Dermis blood vessel endothelial cell (primary cell): ENCODE measurements around the gene MORC1. TPM values are rescaled to one million over a fixed set of nuclear protein-coding genes. Genes with fewer than 3 reads are reported as not detected.
"Not testable (repeated sequence)": the region's sequence is repeated elsewhere in the genome, so short reads cannot be mapped to it uniquely, and the experiment has no call there.

Experiments
- DNase-seq: peaks from one replicate; pipeline ENCODE4 v3.0.0; 2010
- total RNA-seq: library from RNA; depleted of rRNA; stranded (reverse); fragments of >200 nt; gene quantifications from 2 replicates; pipeline ENCODE4 v1.2.3, GENCODE V29; 2014

MORC1 gene
- total RNA-seq, 1 donor from 2014 or later = not detected

DNA sequence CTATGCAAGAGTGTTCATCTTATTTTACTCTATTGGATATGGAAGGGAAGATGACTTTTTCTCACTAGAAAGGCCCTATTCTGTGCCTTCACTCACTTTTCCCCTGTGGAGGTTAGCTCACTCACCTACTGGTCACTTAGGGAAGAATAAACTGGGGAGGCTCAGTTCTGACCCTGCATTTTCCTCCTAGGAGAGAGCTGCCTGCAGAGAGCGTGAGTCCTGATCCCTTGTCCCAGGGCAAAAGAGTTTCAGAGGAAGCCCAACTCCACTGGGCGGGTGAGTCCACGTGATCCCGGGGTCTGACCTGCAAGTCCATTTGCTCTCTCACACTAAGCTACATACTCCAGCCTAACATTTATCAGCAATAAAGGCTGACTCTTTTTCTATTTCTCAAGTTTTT lies 8.4 kb downstream of the MORC1 start:
- no peak for DNase-seq

DNA sequence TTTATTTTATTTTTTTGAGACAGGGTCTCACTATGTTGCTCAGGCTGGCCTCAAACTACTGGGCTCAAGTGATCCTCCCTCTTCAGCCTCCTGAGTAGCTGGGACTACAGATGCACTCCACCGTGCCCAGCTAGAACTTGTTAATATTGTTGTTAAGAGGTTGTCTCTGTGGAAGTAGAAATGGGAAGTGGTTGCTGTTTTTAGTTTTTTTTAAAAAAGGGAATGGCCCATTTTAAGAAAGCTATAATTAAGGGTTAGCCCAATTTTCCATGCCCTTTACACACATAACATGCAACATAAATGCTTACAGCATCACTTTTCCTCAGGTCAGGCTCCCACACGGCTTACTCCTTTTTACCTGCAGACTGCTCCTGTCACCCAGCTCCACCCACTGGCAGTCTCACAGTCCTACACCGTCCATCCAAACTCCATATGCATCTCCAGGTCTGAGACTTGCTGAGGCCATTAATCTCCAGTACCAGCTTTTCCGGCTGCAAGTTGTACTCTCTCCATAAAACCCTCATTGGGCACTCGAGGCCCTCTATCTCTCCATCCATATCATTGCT lies 19.8 kb downstream of the MORC1 start:
- DNase-seq = no peak

DNA sequence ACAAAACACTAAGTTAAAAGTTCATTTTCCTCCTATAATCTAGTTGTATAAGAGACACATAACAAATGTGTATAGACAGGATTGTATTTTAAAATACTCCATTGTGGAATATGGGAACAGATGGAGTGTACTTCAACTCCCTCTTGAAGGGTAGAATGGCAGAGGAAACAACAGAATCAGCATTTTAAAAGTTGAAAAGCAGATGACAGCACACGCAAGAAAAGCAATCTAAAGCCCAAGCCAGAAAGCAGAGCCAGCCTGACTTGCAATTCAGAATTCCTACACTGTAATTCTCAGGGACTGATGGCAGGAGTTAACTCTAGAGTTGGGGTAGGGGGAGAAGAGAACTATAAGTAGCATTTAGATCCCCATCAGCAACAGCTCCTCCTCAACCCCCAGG lies 22.8 kb downstream of the MORC1 start:
- DNase-seq = no peak

DNA sequence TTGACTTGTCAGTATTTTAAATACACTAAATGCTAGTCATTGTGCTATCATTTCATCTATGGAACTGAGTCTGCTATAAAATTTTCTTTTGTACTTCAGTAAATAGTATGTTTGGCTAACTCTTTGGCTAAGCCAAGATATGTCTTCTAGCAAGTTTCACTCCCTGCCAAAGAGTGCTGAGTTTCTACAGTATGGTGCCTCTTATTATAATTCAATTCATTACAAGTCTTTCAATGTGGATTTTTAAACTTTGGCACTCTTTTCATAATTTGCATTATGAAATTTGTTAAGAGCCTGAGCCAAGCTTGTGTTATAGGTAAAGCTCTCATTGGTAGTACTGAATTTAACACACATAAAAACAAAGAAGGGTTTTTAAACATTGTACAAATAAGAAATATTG lies 24.4 kb downstream of the MORC1 start:
- no peak for DNase-seq

DNA sequence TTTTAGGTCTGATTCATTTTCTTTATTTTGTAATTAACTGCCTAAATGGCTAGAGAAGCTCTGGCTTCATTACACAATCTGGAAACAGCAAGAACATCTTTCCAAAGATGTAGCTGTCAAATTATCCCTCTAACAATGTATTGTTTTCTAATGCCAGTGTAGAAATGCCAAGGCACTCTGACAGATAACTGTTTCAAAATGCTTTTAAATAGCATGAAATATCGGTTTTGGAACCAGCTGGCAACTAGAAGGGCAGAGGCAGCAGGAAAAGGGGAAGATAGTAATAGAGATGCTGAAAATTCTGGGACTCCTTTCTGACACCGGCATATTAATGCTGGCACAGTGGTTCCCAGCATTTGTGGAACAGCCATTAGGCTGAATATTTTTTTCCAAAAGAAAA lies 26.1 kb downstream of the MORC1 start:
- DNase-seq = no peak

DNA sequence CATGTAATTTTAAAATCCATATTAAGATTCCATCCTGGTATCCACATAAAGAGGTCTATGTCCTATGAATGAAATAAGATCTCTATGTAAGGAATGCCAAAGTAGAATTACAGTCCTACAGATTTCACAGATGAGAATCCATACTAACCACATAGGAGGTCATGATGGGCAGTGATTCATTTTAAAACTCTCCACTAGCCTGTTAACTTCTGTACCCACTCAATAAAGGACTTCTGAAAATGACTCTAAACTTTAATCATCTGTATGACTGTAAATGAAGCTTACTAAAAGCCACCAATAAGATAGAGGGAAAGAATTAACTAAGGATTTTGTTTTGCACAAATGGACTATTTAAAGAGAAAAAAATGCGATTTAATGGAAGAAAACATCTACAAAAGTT lies 28.7 kb downstream of the MORC1 start:
- no peak for DNase-seq

DNA sequence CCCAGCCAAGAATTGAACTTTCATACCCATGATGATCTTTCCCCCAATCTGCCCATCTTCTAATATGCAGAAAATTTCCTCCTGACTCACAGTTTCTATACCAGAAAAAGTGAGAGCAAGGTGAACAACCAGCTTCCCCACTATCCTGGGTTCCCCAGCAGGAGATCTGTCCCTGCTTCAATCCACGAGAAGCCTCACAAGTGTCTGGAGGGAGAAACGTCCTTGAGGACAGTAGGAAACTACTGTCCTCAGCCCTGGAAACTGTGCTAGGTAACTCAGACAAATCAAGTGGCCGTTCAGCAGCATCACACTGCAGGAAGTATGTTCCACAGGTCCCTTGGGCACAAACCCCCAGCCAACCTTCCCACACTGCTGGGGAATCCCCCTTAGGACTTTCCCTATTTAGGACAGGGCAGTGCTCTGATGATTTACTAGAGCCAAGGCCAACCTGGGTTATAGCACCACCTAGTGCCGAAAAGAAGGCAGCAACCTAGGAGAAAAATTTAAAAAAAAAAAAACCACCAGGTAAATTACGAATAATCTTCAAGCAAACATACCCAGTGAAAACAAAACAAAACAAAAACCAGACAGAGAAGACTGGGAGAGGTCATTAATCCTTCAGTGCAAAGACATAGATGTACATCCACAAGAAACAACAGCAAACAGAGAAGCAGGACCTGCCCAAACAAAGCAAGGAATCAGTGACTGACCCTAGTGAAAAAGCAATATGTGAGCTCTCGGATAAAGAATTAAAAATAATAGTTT lies 36.0 kb downstream of the MORC1 start:
- DNase-seq = peak; percentile 65

DNA sequence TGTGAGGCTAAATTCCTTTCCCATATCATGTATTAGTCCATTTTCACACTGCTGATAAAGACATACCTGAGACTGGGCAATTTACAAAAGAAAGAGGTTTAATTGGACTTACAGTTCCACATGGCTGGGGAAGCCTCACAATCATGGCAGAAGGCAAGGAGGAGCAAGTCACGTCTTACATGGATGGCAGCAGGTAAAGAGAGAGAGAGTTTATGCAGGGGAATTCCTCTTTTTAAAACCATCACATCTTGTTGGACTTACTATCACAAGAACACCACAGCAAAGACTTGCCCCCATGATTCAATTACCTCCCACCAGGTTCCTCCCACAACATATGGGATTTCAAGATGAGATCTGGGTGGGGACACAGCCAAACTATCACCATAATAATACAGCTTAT lies 37.8 kb downstream of the MORC1 start:
- not testable (repeated sequence) for DNase-seq

DNA sequence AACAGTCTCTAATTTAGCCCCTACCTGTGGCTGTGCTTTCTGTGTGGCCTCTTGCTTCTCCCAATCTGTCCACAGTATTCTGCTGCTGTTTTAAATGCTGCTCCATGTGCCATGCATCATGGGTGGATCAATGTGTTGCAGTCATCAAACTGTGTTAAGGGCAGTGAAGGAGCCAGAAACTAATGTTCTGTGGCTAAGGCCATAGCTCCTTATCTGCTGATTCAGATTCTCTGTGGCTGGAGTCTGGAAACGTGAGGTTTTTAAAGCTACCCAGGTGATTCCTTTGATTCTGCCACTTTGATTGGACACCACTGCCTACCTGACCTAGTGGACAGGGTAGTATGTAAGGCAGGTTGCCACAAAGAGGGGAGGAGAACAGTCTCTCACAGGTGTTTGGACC lies 44.8 kb downstream of the MORC1 start:
- no peak for DNase-seq

DNA sequence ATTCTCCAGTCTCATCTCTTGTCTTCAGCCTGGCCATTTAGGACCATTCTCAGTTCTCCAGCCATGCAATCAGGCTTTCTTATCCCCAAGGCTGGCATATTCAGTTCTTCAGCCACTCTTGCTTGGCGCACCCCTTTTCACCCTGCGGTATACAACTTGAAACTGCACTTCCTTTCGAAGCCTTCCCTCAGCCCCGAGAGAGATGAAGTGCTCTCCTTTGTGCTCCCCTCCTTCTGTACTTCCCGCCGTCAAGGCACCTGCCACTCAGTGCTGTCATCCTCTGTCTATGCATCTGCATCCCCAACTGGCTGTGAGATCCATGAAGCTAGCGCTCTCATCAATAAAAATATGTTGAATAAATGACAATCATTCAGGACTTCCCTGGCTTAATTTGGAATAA lies 45.7 kb downstream of the MORC1 start:
- no peak for DNase-seq

DNA sequence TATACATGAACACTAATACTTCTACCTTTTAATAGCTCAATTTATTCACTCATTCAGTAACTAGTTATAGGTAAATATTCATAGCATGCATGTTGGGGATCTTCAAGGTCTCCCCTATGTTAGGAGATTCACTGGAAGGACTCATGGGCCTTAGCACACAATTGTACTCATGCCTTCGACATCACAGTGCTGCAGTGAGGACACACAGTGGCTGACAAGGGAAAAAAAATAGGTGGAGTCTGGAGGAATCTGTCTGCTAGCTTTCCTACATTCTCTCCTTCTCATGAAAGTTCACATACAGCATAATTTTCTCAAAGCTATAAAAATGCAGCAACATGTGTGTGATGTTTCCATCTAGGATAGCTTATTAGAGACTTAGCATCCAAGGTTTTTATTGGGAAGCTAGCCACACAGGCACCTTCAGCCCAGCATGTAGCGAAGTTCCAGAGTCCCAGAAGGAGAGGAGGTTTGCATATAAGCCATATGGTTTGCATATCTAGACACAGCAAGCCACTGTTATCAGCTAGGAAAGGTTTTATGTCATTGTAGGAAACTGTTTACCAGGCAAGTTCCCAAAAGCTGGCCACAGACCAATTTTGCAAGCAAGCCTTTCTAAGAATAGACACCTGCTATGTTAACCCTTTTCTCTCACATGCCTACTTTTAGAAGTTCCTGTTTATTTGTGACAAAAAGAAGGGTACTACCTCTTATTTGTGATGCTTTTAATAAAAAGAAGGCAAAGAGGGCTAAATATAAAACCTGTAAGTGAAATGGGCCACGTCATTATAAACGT lies 46.4 kb downstream of the MORC1 start:
- DNase-seq = no peak

DNA sequence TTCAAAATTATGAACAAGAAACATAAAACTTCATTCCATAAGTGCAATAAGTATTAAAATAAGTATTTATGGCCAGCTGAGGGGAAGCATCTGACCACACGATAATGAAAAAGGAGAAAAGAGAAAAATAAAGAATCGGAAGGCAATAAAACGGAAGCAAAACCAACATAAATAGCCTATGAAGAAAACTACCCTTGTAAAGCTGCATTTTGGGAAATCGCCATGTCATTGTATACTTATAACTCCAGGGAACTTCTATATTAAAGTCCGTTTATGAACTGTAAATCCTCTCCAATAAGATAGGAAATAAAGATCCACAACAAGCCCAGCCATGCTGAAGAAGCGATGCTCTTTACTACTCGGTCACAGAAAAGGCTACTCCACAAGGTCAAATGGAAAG lies 47.7 kb downstream of the MORC1 start:
- no peak for DNase-seq

DNA sequence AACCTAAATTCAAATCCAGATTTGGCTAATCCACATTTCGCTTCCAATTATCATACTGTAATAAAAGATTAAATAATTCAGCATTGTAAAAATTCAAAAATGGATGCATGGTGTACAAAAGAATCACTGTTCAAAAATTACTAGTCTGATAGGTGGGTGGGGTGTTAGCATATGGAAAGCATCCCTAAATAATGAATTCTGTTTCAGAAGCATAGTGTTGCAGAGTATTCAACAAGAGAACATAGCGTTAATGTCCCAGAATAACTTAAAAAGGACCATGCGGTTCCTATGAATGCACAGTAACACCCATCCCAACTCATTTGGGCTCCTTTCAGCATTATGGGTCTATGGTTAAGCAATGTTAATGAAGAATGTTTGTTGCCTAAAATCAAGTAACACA lies 51.1 kb downstream of the MORC1 start:
- DNase-seq = no peak

DNA sequence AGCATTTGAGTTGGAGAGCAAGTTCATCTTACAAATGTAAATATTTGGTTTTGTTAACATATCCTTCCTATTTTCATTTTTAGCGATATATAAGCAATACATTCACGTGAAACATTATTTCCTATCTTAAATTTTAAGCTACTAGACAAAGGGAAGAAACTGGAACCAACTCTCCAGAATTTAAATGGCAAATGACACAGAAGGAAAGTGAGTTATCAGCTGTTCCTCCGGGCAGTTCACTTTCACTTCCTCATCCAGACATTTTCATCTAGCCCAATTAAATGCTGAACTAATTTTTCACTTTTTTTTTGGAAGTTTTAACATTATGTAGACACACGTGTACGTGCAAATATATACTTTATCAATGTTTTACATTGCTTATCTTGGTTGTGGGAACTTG lies 58.7 kb downstream of the MORC1 start:
- no peak for DNase-seq

DNA sequence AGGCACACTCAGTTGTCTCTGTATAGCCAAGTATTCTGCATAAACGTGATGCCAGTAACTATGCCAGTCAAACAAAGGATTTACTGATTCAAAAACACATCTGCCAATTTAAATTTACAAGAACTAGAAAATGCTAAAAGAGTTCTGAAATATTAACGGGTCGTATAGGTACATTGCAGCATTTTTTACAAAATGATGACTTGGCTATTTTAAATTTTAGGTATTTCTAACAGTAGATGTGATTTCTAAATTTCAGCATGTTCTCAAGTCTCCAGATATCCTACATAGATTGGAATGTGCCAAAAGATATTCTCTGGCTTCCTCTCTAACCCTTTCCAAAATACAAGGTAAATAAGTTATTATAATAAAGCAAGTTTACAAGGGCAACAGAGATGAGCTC lies 60.3 kb downstream of the MORC1 start:
- DNase-seq = no peak

DNA sequence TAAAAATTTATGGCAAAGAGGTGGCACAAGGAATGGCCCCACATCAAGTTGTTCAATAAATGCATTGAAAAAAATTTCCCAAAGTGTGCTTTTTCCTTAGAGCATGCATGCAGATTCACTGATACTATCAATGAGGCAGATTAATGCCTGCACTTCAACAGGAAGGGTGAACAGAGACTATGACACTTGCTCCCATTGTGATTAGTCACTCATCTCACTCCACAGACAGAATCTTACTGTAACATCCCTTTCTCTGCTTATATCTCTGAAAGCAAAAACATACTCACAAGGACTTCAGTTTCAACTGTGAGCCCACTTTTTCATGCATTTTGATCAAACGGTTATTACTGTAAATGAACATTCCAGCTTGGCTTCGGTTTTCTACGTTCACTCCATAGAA lies 60.9 kb downstream of the MORC1 start:
- no peak for DNase-seq

DNA sequence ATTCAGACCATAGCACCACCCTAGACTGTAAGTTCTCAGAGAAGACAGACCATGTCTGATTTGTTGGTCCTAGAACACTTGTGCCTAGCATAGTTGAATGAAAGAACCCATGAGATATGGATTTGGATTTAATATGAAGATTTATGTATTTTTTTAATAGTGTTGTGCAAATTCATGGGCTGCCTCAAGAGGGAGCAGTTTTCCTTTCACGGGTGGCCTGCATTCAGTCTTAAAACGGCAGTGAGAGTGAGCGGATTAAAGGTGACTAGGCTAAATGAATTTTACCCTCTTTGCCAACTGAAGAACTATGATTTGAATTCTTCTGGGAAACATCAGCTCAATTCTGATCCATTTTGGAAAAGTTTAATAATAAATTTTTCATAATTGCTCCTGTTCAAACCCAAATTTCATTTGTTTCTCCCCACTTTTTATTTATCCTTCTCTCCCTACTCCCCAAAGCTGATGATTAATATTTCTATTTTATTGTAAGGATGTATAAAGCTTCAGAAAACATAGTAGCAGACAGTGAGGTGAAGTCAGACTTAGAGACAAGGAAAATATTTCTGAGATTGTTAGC lies 67.3 kb downstream of the MORC1 start:
- peak; percentile 55 for DNase-seq

DNA sequence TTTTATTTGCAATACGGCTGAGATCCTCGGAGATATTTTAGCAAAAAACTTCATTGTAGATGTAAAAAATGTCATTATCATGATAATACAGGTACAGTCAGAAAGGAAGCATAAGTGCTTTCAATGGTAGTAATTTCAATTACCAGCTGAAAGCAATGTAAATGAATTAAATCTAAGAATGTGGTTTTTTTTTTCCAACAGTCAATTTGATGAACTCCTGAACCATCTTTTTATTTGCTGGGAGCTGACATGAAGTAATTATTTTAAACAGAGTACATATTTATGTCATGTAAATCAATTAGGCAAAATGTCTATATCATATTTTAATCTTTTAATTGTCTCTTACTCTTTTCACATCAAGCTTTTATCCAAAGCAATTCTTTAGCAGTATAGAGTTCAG lies 70.6 kb downstream of the MORC1 start:
- no peak for DNase-seq

DNA sequence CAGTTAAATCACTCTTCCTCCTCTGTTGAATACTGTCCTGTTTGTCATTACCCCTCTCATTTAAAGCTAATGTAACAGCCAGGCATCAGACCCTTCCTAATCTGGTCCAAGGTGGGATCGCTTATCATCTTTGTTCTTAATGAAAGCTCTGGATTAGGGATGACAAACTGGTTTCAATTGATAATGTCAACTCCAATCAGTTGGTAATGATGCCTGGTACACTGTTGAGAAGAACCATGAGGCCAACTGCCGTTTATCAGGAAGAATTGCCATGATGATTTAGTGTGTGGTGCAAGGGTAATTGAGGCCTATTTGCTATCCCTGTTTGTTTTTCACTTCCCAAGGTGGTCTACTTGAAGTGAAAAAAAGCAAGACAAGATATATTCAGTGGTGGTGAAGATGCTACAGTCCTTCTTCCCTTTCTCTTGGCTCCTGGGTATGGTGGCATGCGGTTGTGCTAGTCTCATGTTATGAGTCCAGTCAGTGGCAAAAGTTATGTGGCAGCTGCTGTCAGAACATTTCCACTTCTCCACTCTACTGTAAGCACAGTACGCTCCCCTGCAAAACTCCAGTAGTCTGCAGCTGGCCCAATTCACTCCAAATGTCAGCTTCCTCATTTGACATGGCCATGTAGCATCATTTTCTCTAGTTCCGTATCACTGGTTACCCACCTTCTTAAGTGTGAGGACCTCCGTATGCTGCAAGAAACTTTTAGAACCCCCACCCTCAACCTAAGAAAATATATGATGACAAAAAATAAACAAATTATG lies 72.5 kb downstream of the MORC1 start:
- no peak for DNase-seq

DNA sequence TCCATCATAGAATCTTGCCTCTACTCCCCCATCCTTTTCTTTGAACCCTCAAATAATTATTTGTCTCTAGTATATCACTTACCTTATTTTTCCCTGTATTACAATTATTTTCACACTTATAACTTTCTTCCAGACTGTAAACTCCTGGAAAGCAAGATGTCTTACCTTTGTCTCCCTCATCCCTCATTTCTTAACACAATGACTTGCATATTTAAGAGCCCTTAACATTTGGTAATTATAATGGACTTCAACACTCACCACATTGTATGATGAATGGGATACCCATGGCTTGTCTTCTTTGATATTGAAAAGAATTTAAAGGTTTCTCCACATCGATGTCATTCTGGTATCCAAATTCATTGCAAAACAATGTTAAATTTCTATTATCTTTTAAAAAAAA lies 82.9 kb downstream of the MORC1 start:
- no peak for DNase-seq

DNA sequence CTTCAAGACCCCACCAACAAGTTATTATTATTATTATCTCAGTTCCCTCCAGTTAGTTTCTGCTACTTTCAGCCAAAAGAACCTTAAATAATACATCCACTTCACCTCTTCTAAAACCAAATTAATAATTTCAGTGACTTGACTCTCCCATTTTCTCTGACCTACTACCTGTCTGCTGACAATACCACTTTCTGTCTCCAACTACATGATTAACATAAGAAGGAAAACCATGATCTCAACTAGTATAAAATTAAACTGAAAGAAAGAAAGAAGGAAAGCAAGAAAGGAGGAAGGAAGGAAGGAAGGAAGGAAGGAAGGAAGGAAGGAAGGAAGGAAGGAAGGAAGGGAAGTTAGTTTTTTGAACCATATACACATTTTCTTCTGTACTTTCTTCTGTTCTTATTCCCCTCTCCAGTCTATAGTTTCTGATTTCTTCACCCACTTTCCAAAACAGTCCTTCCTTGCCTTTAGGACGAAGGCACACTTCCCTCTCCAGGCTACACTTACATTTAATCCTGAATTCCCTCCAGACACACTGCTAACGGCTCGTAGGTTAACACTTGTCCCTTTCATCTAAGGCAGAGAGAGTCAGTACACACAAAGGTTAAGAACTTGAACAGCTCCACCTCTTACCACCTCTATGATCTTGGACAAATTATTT lies 84.8 kb downstream of the MORC1 start:
- no peak for DNase-seq

DNA sequence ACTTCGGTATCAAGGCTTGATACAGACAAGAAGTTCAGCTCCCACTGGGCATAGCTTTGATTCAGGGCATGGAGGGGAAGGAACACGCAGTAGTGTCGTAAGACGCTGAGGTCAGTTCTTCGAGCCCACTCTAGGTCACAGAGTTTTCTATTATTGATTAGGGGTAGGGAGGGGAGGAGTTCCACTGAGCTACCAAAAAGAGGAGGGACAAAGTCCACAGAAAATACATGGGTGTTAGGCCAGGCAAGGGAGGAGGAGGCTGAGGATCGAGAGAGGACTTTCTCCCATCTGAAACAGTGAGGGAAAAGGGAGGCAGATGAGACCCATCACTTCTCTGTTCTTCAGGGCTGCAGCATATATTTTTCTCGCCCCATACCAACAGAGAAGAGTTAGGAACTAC lies 89.2 kb downstream of the MORC1 start:
- DNase-seq = no peak
